K562 (cell line): ENCODE measurements around the gene CKMT2. TPM values are rescaled to one million over a fixed set of nuclear protein-coding genes. Genes with fewer than 3 reads are reported as not detected.
A peak's percentile ranks its signal among the peaks of the same experiment; 100 is the strongest.

Experiments used
- ATAC-seq: fragments of 200-7000 bp; cut with Tn5 transposase; 3 replicates; pipeline ENCODE4 v1.9.1; 2020; ENCODE audit warnings: moderate library complexity
- BruUV-seq: library from RNA; stranded (reverse); fragments of 400-500 nt; replicated peaks from 2 replicates; lab custom pipeline; 2021; lab: Mats Ljungman, UMichigan
- CTCF ChIA-PET: fragments of 300-600 bp; formaldehyde crosslinking; extraction: SDS; loops from one replicate; lab custom pipeline; 2021; ENCODE audit warnings: low intra/inter-chr PET ratio; lab: Yijun Ruan, JAX
- POLR2A ChIA-PET: fragments of 300-600, 350-650 bp; sonication (Branson Sonifier 250); formaldehyde crosslinking; extraction: SDS; loops from one replicate; lab custom pipeline; 2021; ENCODE audit warnings: antibody characterized with exemption, inconsistent platforms; lab: Yijun Ruan, JAX
- DNase-seq, 4 experiments: peaks; one replicate each; pipeline versions ENCODE4 v3.0.0 to v3.0.0-alpha.2; 2011 to 2018; ENCODE audit warnings: low spot score in 3 of 4, mixed read lengths in 3 of 4; ENCODE audit errors: extremely low read depth in 1 of 4
- FAIRE-seq: peaks from 2 replicates; lab custom pipeline; 2011; peaks lifted over from hg19 to GRCh38; lab: Jason Lieb, UNC
- H2AFZ ChIP-seq: 2 replicates; pipeline ENCODE4 v1.6.0; 2011; ENCODE audit warnings: low read depth, low read length, control low read depth, inconsistent platforms
- H3K27ac ChIP-seq: fragments of 200-600 bp; 3 replicates; pipeline ENCODE4 v1.8.0; 2011; ENCODE audit warnings: low read depth, mild to moderate bottlenecking, control low read depth, inconsistent platforms, low read length, moderate library complexity, mixed read lengths; ENCODE audit errors: extremely low read depth
- H3K27me3 ChIP-seq, 2 experiments: fragments of 300-600 bp in 1 of 2; 2 replicates in 1 of 2; 3 replicates in 1 of 2; pipeline versions ENCODE4 v1.6.0 to v1.8.0; 2011; ENCODE audit warnings: inconsistent platforms in 2 of 2, low read length in 2 of 2, mild to moderate bottlenecking in 1 of 2, mixed read lengths in 1 of 2, moderate library complexity in 1 of 2; ENCODE audit not compliant: control insufficient read depth in 2 of 2, insufficient read depth in 2 of 2
- H3K36me3 ChIP-seq: fragments of 300-600 bp; 3 replicates; pipeline ENCODE4 v1.8.0; 2011; ENCODE audit warnings: mild to moderate bottlenecking, low read length, inconsistent platforms; ENCODE audit not compliant: control insufficient read depth, insufficient read depth
- H3K4me1 ChIP-seq, 2 experiments: fragments of 200-600 bp in 1 of 2; replicated peaks in 1 of 2; 2 replicates in 1 of 2; 3 replicates in 1 of 2; pipeline versions ENCODE4 v1.5.1 to v1.8.0; 2011; ENCODE audit warnings: inconsistent platforms in 2 of 2, low read length in 2 of 2, mild to moderate bottlenecking in 1 of 2, mixed read lengths in 1 of 2, moderate library complexity in 1 of 2; ENCODE audit not compliant: control insufficient read depth in 2 of 2, insufficient read depth in 2 of 2
- H3K4me2 ChIP-seq: 2 replicates; pipeline ENCODE4 v1.6.1; 2011; ENCODE audit warnings: low read length, control low read depth, inconsistent platforms, mixed read lengths; ENCODE audit not compliant: insufficient read depth
- H3K4me3 ChIP-seq: fragments of 200-600 bp; sonication (generic), shearing (Covaris generic); 2 replicates; pipeline ENCODE4 v1.5.1; 2016; ENCODE audit warnings: control low read depth, inconsistent platforms
- H3K79me2 ChIP-seq: fragments of 200-600 bp; 3 replicates; pipeline ENCODE4 v1.8.0; 2011; ENCODE audit warnings: low read length, inconsistent platforms; ENCODE audit not compliant: control insufficient read depth, insufficient read depth
- H3K9ac ChIP-seq, 2 experiments: 2 replicates each; pipeline versions ENCODE4 v1.6.0 to v1.6.1; 2011; ENCODE audit warnings: low read depth in 2 of 2, low read length in 2 of 2, control low read depth in 1 of 2, inconsistent platforms in 1 of 2, mild to moderate bottlenecking in 1 of 2, mixed read lengths in 1 of 2; ENCODE audit not compliant: insufficient read depth in 1 of 2
- H3K9me1 ChIP-seq: one replicate; pipeline ENCODE4 v1.6.0; 2011; ENCODE audit warnings: inconsistent platforms, mild to moderate bottlenecking, low read length, moderate library complexity; ENCODE audit not compliant: control insufficient read depth, insufficient read depth
- H3K9me3 ChIP-seq: replicated peaks from 2 replicates; pipeline ENCODE4 v1.5.1; 2011; ENCODE audit warnings: low read depth, low read length, inconsistent platforms; ENCODE audit not compliant: control insufficient read depth, insufficient read depth
- H4K20me1 ChIP-seq: replicated peaks from 2 replicates; pipeline ENCODE4 v1.6.1; 2011; ENCODE audit warnings: low read length, inconsistent platforms, mixed read lengths; ENCODE audit not compliant: control insufficient read depth, insufficient read depth
- MEIS2 ChIP-seq: fragments of 450-650 bp; IDR thresholded peaks from 2 replicates; pipeline ENCODE4 v1.6.1; 2014; ENCODE audit warnings: mild to moderate bottlenecking; ENCODE audit not compliant: partially characterized antibody
- NFIC ChIP-seq: fragments of 450-650 bp; IDR thresholded peaks from 2 replicates; pipeline ENCODE4 v1.6.1; 2017; ENCODE audit warnings: mild to moderate bottlenecking, inconsistent platforms
- ZNF224 ChIP-seq: sonication (generic); formaldehyde crosslinking; IDR thresholded peaks from 2 replicates; pipeline ENCODE4 v1.8.0; 2022; ENCODE audit warnings: mild to moderate bottlenecking, missing genetic modification reagents
- WGBS: fragments of 100-300 bp; shearing (Covaris generic); methylation state at CpG from one replicate; pipeline ENCODE4 v1.1.6; 2016; ENCODE audit warnings: low coverage, mixed read lengths; ENCODE audit not compliant: insufficient coverage; ENCODE audit errors: missing lambda C conversion rate; 5-methylcytosine and 5-hydroxymethylcytosine counted together
- in situ Hi-C: fragments of 300-500 bp; cut with MboI; formaldehyde crosslinking; loops from 4 replicates; pipeline ENCODE4 v1.15.0; 2018; ENCODE audit warnings: inconsistent platforms, mixed read lengths
- intact Hi-C: fragments of 100-400 bp; cut with micrococcal nuclease; formaldehyde crosslinking; loops from 2 replicates; pipeline ENCODE4 v1.14.2; 2022
- polyA plus RNA-seq, 8 experiments: library from polyadenylated mRNA; depleted of rRNA in 4 of 8; stranded (reverse) in 5 of 8; unstranded in 3 of 8; fragments of >200 nt; fragmentation: Nextera tagmentation in 2 of 8; fragmentation: Illumina TruSeq in 1 of 8; extraction: Ambion mirVana in 2 of 8; extraction: Trizol in 1 of 8; gene quantifications; 2 replicates each; pipeline versions ENCODE4 v1.2.1 to v1.2.3, GENCODE V29; 2011 to 2014; ENCODE audit warnings: inconsistent platforms in 1 of 8, missing spikeins in 1 of 8
- total RNA-seq, 7 experiments: library from RNA; depleted of rRNA in 6 of 7; stranded (reverse); fragments of >200 nt in 6 of 7; fragmentation: Illumina TruSeq in 2 of 7; extraction: Trizol in 2 of 7; gene quantifications; 2 replicates each; pipeline versions ENCODE4 v1.2.1 to v1.2.3, GENCODE V29; 2011 to 2021; ENCODE audit warnings: low replicate concordance in 1 of 7
- TF ChIP-seq, protein P1 (sequence below), 2 experiments: IDR thresholded peaks in 1 of 2; conservative IDR thresholded peaks in 1 of 2; 2 replicates each; pipeline ENCODE4 v1.6.1; 2016; ENCODE audit warnings: low read depth in 2 of 2, mild to moderate bottlenecking in 1 of 2, missing compliant biosample characterization in 1 of 2, missing genetic modification characterization in 1 of 2, moderate library complexity in 1 of 2

CKMT2 gene
- total and polyA plus RNA-seq, 9 of the 15 experiments (the other 6 are each of a cell fraction or from before 2014, with no cell fraction given), result 0.03 TPM; not detected in 8

DNA sequence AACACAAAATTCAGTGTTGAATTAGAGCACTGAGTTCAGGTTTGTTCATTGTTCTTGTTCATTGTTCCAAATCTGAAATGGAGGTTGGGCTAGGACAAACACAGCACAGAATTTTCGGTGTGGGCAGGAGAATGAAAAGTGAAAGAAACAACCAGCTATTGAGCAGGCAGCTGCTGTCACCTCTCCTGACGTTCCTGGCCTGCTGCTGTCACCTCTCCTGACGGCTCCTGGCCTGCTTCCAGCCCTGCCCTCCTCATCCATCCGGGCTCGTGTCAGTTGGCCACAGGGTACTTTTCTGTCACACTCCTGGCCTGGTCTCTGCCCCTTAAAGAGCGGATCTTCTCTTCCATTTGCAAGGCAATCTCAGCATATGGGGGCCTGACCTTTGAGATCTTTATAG, 45.2 kb upstream of the CKMT2 start:
- in situ Hi-C loops, result loop anchor here (25.0 kb wide), 1 partner anchor 1076 kb away; no protein-coding TSS in a partner anchor
- no peaks in the 10 kb centered on the region for H3K9me1 ChIP-seq
- TF ChIP-seq NFIC (0 out of 2 replicates have a peak, but pooled peaks have one; percentile 22), ZNF224 (CRISPR knock-in tag) (no peak), MEIS2 (peak; percentile 30)
- TF ChIP-seq, protein P1, sequence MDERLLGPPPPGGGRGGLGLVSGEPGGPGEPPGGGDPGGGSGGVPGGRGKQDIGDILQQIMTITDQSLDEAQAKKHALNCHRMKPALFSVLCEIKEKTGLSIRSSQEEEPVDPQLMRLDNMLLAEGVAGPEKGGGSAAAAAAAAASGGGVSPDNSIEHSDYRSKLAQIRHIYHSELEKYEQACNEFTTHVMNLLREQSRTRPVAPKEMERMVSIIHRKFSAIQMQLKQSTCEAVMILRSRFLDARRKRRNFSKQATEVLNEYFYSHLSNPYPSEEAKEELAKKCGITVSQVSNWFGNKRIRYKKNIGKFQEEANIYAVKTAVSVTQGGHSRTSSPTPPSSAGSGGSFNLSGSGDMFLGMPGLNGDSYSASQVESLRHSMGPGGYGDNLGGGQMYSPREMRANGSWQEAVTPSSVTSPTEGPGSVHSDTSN (CRISPR knock-in tag; IDR thresholded peaks at IDR 0.05; ENCODE audit: low read depth), result no peak
- TF ChIP-seq, protein P1 (tag; conservative IDR thresholded peaks at IDR 0.05; ENCODE audit: low read depth), result peak; percentile 37; the same call in 1 of the 2 replicates
- TF ChIP-seq, all 486 proteins: peak for 3
- Histone ChIP-seq H3K79me2 (no peaks in the 10 kb centered on the region), H3K4me1 (no peaks in the 10 kb centered on the region), H3K4me2 (no peak overlapping the region), H3K9ac (no peak overlapping the region), H2AFZ (no peak overlapping the region), H3K4me3 (no peak overlapping the region), H3K9me3 (no peaks in the 10 kb centered on the region), H3K27me3 (peaks cover 37 to 70% of the 10 kb centered on the region in 2 experiments), H4K20me1 (no peaks in the 10 kb centered on the region), H3K27ac (no peak overlapping the region), H3K36me3 (no peaks in the 10 kb centered on the region)
- DNase-seq (no peak), ATAC-seq (peak; percentile 31; the same call in 1 of the 3 replicates), FAIRE-seq (no peak)
- 1% methylated on average over 6 of the region's 6 CpGs for WGBS
- ChIA-PET POLR2A (no interaction called here), CTCF (no interaction called here)
- intact Hi-C loops, result no loop called here
- no TSS peak for BruUV-seq
